ENCODE results near the gene CAMTA1.

DNA sequence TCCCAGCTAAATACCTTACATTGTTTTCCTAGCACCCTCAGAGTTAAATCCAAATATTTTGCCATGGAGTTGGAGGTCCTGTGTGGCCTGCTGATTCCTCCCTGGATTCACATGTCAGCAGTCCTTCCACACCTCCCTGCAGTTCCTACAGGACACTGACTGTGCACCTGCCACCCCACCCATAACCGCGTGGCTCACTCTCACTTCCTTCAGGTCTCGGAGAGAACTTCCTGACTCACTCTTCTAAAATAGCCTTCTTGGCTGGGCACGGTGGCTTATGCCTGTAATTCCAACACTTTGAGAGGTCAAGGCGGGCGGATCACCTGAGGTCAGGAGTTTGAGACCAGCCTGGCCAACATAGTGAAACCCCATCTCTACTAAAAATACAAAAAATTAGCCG is 8.4 kb upstream of the CAMTA1 start:
- TF ChIP-seq, protein P1, sequence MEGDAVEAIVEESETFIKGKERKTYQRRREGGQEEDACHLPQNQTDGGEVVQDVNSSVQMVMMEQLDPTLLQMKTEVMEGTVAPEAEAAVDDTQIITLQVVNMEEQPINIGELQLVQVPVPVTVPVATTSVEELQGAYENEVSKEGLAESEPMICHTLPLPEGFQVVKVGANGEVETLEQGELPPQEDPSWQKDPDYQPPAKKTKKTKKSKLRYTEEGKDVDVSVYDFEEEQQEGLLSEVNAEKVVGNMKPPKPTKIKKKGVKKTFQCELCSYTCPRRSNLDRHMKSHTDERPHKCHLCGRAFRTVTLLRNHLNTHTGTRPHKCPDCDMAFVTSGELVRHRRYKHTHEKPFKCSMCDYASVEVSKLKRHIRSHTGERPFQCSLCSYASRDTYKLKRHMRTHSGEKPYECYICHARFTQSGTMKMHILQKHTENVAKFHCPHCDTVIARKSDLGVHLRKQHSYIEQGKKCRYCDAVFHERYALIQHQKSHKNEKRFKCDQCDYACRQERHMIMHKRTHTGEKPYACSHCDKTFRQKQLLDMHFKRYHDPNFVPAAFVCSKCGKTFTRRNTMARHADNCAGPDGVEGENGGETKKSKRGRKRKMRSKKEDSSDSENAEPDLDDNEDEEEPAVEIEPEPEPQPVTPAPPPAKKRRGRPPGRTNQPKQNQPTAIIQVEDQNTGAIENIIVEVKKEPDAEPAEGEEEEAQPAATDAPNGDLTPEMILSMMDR (IDR thresholded peaks at IDR 0.05): no peak
- no peak for TF ChIP-seq POLR2AphosphoS5 (IDR thresholded peaks at IDR 0.05)
- TF ChIP-seq POLR2A (IDR thresholded peaks at IDR 0.05): no peak

Data from upper lobe of left lung (tissue), 4 donors.